Activated T-cell treated with anti-CD3 and anti-CD28 coated beads, Interleukin-2, amount 50 U/mL, for 1 hour (primary cell): ENCODE measurements around the gene RPGRIP1.
"Not testable (repeated sequence)": the region's sequence is repeated elsewhere in the genome, so short reads cannot be mapped to it uniquely, and the experiment has no call there.

Experiments used
- DNase-seq: peaks from one replicate; pipeline ENCODE4 v3.0.0-alpha.2; 2020

The RPGRIP1 gene

GRCh38 chr14:21258889-21259787, 20.7 kb upstream of the RPGRIP1 start:
- DNase-seq = no peak

GRCh38 chr14:21261824-21262223, 18.1 kb upstream of the RPGRIP1 start:
- DNase-seq = no peak

- no peak for DNase-seq
Measured at GRCh38 chr14:21262410-21262809, 17.5 kb upstream of the RPGRIP1 start.

- no peak for DNase-seq
Measured at GRCh38 chr14:21263284-21264024, 16.4 kb upstream of the RPGRIP1 start.

GRCh38 chr14:21264025-21264801, 15.7 kb upstream of the RPGRIP1 start:
- DNase-seq = no peak

GRCh38 chr14:21267431-21267845, 12.4 kb upstream of the RPGRIP1 start:
- no peak for DNase-seq

GRCh38 chr14:21267886-21268616, 11.8 kb upstream of the RPGRIP1 start:
- no peak for DNase-seq

- DNase-seq = no peak
Measured at GRCh38 chr14:21268617-21269251, 11.1 kb upstream of the RPGRIP1 start.

GRCh38 chr14:21269252-21270046, 10.4 kb upstream of the RPGRIP1 start, which contains the start of gene HNRNPC:
Gene HNRNPC (minus strand): TSS chr14:21269442. CDS start chr14:21234193, 35,249 bp downstream.
- DNase-seq = peak; percentile 100

GRCh38 chr14:21272661-21273060, 7.2 kb upstream of the RPGRIP1 start:
- not testable (repeated sequence) for DNase-seq

- no peak for DNase-seq
Measured at GRCh38 chr14:21275261-21275858, 4.5 kb upstream of the RPGRIP1 start.

- DNase-seq = no peak
Measured at GRCh38 chr14:21278632-21279031, 1.3 kb upstream of the RPGRIP1 start.

GRCh38 chr14:21281917-21282316, 2.0 kb downstream of the RPGRIP1 start:
- DNase-seq = not testable (repeated sequence)

GRCh38 chr14:21286516-21286915, 6.6 kb downstream of the RPGRIP1 start:
- DNase-seq = not testable (repeated sequence)

GRCh38 chr14:21287168-21287567, 7.3 kb downstream of the RPGRIP1 start:
- DNase-seq = no peak

- DNase-seq = not testable (repeated sequence)
Measured at GRCh38 chr14:21294026-21294425, 14.1 kb downstream of the RPGRIP1 start.

GRCh38 chr14:21298358-21298757, 18.5 kb downstream of the RPGRIP1 start:
- DNase-seq = no peak

GRCh38 chr14:21299562-21300130, 19.8 kb downstream of the RPGRIP1 start:
- DNase-seq = no peak

GRCh38 chr14:21300892-21301291, 21.0 kb downstream of the RPGRIP1 start:
- DNase-seq = peak; percentile 34
